Gastroesophageal sphincter (tissue), 3 donors: ENCODE data around the gene IRX2.

ENCODE experiments used
- EP300 ChIP-seq: sonication (generic); formaldehyde crosslinking; IDR thresholded peaks from one replicate; pipeline ENCODE4 v1.6.1; 2017; ENCODE audit warnings: antibody characterized with exemption, mild to moderate bottlenecking
- POLR2AphosphoS5 ChIP-seq: sonication (generic); formaldehyde crosslinking; IDR thresholded peaks from one replicate; pipeline ENCODE4 v1.6.1; 2017; ENCODE audit warnings: antibody characterized with exemption
- TF ChIP-seq, protein P1 (sequence below), 4 experiments: fragments of 200-600 bp in 2 of 4; fragments of 450-650 bp in 2 of 4; sonication (generic) in 1 of 4; IDR thresholded peaks; one replicate each; pipeline ENCODE4 v1.5.1; 2017 to 2019; ENCODE audit warnings: antibody characterized with exemption in 4 of 4, mild to moderate bottlenecking in 2 of 4, moderate library complexity in 2 of 4

GRCh38 chr5:2718115-2718514 lies 33.4 kb downstream of the IRX2 start:
- no peak for TF ChIP-seq POLR2AphosphoS5
- TF ChIP-seq, protein P1, sequence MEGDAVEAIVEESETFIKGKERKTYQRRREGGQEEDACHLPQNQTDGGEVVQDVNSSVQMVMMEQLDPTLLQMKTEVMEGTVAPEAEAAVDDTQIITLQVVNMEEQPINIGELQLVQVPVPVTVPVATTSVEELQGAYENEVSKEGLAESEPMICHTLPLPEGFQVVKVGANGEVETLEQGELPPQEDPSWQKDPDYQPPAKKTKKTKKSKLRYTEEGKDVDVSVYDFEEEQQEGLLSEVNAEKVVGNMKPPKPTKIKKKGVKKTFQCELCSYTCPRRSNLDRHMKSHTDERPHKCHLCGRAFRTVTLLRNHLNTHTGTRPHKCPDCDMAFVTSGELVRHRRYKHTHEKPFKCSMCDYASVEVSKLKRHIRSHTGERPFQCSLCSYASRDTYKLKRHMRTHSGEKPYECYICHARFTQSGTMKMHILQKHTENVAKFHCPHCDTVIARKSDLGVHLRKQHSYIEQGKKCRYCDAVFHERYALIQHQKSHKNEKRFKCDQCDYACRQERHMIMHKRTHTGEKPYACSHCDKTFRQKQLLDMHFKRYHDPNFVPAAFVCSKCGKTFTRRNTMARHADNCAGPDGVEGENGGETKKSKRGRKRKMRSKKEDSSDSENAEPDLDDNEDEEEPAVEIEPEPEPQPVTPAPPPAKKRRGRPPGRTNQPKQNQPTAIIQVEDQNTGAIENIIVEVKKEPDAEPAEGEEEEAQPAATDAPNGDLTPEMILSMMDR (IDR thresholded peaks at IDR 0.05): no peak
- no peak for TF ChIP-seq EP300
